Kidney (tissue), 14 donors: ENCODE data around the gene AP1M1. TPM values are rescaled to one million over a fixed set of nuclear protein-coding genes. Genes with fewer than 3 reads are reported as not detected.

Experiments used
- DNase-seq, 5 donors: peaks; one replicate each; pipeline ENCODE4 v3.0.0-alpha.2; 2013 to 2020
- FAIRE-seq: peaks from 2 replicates; lab custom pipeline; 2012; peaks lifted over from hg19 to GRCh38; lab: Jason Lieb, UNC
- H3K27ac ChIP-seq, 2 donors: one replicate each; pipeline ENCODE4 v1.7.0; 2013; ENCODE audit warnings: low read depth in 2 of 2, low read length in 2 of 2, inconsistent platforms in 1 of 2
- H3K27me3 ChIP-seq: one replicate; pipeline ENCODE4 v1.7.1; 2013; ENCODE audit warnings: low read length, inconsistent platforms; ENCODE audit not compliant: control insufficient read depth, insufficient read depth
- H3K36me3 ChIP-seq, 3 donors: one replicate each; pipeline versions ENCODE4 v1.7.0 to v1.7.1; 2013; ENCODE audit warnings: low read length in 3 of 3, control low read depth in 1 of 3, inconsistent platforms in 1 of 3; ENCODE audit not compliant: insufficient read depth in 3 of 3, control insufficient read depth in 2 of 3
- H3K4me1 ChIP-seq, 3 donors: one replicate each; pipeline versions ENCODE4 v1.7.0 to v1.7.1; 2013; ENCODE audit warnings: low read length in 3 of 3, inconsistent platforms in 1 of 3, low read depth in 1 of 3; ENCODE audit not compliant: control insufficient read depth in 2 of 3, insufficient read depth in 2 of 3
- H3K4me3 ChIP-seq, 3 donors: one replicate each; pipeline versions ENCODE4 v1.7.0 to v1.8.1; 2013; ENCODE audit warnings: low read length in 3 of 3, control low read depth in 1 of 3, inconsistent platforms in 1 of 3
- H3K9ac ChIP-seq, 3 donors: one replicate each; pipeline versions ENCODE4 v1.7.0 to v1.7.1; 2013; ENCODE audit warnings: low read length in 3 of 3, control low read depth in 1 of 3, inconsistent platforms in 1 of 3
- H3K9me3 ChIP-seq, 3 donors: one replicate each; pipeline versions ENCODE4 v1.7.0 to v1.7.1; 2013; ENCODE audit warnings: low read length in 3 of 3, control low read depth in 1 of 3, inconsistent platforms in 1 of 3; ENCODE audit not compliant: control insufficient read depth in 2 of 3, insufficient read depth in 1 of 3
- intact Hi-C: fragments of 100-400 bp; cut with DNase I; formaldehyde crosslinking; loops from one replicate; pipeline ENCODE4 v1.11.1; 2022
- polyA plus RNA-seq: library from polyadenylated mRNA; stranded (reverse); fragments of 350-450 nt; fragmentation: Illumina TruSeq; extraction: RNeasy Lipid Tissue Mini Kit (QIAGEN cat#74804); gene quantifications from one replicate; pipeline ENCODE4 v1.2.3, GENCODE V29; 2014; ENCODE audit warnings: low read depth, low replicate concordance; ENCODE audit not compliant: insufficient read depth
- total RNA-seq: library from RNA; stranded (reverse); fragmentation: NEBNext Ultra II Directional; extraction: Animal tissue kit (Norgen Biotek cat#: 25700); gene quantifications from one replicate; pipeline ENCODE4 v1.2.1, GENCODE V29; 2021
- TF ChIP-seq, protein P1 (sequence below): IDR thresholded peaks from 3 replicates; pipeline ENCODE4 v1.5.1; 2012; ENCODE audit warnings: mild to moderate bottlenecking, moderate library complexity, borderline replicate concordance; ENCODE audit not compliant: insufficient read depth; ENCODE audit errors: extremely low read depth
- donor health status: control.
- donor health status: control.
- donor health status: control.
- donor health status: control.
- donor health status: control.
- donor health status: DM: yes; HTN: yes; CAD: no.
- donor health status: Normal renal cell carcinoma (clear cell type).

Gene AP1M1
- total and polyA plus RNA-seq, 2 donors from 2014 or later: 56.0 to 67.8 TPM

DNA sequence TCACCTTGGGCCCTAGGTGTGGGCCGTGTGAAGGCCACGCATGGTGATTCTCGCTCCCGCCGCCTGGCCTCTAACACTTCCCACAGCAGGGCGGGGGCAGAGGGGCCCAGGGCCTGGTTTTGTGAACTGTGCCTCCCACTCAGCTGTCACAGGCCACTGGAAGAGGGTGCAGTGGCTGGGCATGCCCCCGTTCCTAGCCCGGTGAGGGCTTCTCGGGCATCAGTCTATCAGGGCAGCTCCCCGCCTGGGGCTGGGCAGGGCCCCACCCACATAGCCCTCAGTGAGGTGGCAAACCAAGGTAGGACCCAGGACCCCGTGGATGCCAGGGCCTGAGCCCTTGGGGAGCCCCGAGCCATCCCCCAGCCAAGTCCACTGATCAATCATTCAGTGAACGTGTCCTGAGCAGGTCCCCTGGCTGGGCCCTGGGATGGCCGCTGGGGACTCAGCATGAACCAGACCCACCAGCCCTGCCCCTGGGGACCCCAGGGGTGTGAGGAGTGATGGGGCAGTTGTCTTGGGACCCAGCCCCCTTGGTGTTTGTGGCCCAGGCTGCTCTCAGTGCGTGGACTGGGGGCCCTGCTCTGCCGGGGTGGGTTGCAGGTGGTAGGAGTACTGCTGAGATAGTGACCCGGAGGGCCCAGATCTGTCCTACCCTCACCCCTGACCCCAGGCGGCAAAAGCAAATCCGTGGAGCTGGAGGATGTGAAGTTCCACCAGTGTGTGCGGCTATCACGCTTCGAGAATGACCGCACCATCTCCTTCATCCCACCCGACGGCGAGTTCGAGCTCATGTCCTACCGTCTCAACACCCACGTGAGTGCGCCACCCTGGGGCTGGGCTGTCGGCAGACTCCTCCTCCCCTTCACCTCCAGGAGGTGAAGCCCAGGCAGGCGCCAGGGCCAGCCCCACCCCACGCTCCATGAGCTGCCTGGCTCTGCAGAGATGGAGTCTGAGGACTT lies 29.4 kb downstream of the AP1M1 start:
- H3K9me3 ChIP-seq: no peaks in the 10 kb centered on the region
- no peaks in the 10 kb centered on the region for H3K4me1 ChIP-seq
- FAIRE-seq (no peak), DNase-seq (no peak)
- no peak overlapping the region for H3K9ac ChIP-seq
- peaks cover 2 to 66% (median 28%) of the 10 kb centered on the region in 3 donors for H3K36me3 ChIP-seq
- no peak overlapping the region for H3K4me3 ChIP-seq
- no peaks in the 10 kb centered on the region for H3K27me3 ChIP-seq
- intact Hi-C loops: no loop called here
- H3K27ac ChIP-seq: no peak overlapping the region
- TF ChIP-seq, protein P1, sequence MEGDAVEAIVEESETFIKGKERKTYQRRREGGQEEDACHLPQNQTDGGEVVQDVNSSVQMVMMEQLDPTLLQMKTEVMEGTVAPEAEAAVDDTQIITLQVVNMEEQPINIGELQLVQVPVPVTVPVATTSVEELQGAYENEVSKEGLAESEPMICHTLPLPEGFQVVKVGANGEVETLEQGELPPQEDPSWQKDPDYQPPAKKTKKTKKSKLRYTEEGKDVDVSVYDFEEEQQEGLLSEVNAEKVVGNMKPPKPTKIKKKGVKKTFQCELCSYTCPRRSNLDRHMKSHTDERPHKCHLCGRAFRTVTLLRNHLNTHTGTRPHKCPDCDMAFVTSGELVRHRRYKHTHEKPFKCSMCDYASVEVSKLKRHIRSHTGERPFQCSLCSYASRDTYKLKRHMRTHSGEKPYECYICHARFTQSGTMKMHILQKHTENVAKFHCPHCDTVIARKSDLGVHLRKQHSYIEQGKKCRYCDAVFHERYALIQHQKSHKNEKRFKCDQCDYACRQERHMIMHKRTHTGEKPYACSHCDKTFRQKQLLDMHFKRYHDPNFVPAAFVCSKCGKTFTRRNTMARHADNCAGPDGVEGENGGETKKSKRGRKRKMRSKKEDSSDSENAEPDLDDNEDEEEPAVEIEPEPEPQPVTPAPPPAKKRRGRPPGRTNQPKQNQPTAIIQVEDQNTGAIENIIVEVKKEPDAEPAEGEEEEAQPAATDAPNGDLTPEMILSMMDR: no peak

DNA sequence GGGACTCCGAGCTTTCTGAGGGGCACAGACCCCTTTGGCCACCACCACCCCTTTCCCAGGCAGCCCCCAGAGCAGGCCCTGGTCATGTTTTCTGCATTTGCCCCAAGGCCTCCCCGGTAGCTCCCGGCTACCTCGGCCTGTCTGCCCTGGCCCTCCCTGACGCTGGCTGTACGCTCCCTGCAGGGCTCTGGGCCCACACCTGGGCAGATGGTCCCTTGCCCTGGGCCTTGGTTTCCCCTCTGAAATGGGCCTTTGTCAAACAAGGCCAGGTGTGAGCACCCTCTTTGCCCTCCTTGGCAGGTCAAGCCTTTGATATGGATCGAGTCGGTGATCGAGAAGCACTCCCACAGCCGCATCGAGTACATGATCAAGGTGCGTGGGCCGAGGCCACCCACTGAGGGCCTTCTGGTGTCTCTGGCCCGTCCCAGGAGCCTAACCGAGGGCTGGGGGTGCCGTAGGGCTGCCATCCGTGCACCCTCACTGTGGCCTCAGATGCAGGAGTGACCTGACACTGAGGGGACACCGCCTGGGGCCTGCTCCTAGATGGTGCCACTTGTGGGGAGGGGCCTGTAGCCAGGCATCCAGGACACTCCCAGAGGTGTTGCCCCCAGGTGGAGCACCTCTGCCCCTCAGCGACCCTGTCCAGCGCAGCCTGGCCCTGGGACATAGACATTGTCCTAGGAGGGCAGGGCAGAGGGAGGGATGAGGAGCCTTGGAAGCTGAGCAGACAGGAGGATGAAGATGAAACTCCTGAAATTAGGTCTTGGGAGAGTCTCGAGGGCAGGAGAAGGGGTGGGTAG lies 30.3 kb downstream of the AP1M1 start:
- H3K27ac ChIP-seq: no peak overlapping the region
- TF ChIP-seq, protein P1: no peak
- no peak overlapping the region for H3K4me3 ChIP-seq
- H3K9ac ChIP-seq: no peak overlapping the region
- no peaks in the 10 kb centered on the region for H3K27me3 ChIP-seq
- no peaks in the 10 kb centered on the region for H3K4me1 ChIP-seq
- FAIRE-seq: no peak
- intact Hi-C loops: no loop called here
- DNase-seq: no peak
- H3K9me3 ChIP-seq: no peaks in the 10 kb centered on the region
- H3K36me3 ChIP-seq: peaks cover 0 to 59% (median 28%) of the 10 kb centered on the region in 3 donors

DNA sequence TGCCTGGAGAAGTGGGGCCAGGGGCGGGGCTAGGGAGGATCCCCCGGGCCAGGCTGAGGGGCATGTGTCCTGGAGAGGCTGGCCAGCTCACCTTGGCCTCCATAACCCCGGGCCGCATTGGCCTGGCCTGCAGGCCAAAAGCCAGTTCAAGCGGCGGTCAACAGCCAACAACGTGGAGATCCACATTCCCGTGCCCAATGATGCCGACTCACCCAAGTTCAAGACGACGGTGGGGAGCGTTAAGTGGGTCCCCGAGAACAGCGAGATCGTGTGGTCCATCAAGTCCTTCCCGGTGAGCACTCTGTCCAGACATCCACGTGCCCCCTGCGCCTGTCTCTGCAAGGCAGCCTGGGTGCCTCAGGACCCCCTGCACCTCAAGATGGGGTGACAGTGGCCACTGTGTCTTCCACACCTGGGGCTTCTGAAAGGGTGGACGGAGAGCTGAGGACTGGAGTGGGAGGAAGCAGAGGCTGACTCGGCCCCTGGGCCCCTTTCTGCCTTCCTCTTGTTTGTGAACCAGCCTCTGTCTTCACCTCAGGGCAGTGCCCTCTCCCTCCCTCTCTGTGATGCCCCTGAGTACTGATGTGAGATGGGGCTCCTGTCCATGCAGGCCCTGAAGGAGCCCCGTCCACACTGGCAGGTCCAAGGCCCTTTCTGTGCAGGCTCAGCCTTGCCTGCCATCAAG lies 31.1 kb downstream of the AP1M1 start:
- TF ChIP-seq, protein P1: no peak
- Histone ChIP-seq H3K27me3 (no peaks in the 10 kb centered on the region), H3K4me3 (no peak overlapping the region), H3K4me1 (no peaks in the 10 kb centered on the region), H3K27ac (no peak overlapping the region), H3K36me3 (peaks cover 0 to 54% (median 27%) of the 10 kb centered on the region in 3 donors), H3K9ac (no peak overlapping the region), H3K9me3 (no peaks in the 10 kb centered on the region)
- intact Hi-C loops: no loop called here
- FAIRE-seq: no peak
- DNase-seq: no peak
